ENCODE results near the gene KCNMA1.

DNA sequence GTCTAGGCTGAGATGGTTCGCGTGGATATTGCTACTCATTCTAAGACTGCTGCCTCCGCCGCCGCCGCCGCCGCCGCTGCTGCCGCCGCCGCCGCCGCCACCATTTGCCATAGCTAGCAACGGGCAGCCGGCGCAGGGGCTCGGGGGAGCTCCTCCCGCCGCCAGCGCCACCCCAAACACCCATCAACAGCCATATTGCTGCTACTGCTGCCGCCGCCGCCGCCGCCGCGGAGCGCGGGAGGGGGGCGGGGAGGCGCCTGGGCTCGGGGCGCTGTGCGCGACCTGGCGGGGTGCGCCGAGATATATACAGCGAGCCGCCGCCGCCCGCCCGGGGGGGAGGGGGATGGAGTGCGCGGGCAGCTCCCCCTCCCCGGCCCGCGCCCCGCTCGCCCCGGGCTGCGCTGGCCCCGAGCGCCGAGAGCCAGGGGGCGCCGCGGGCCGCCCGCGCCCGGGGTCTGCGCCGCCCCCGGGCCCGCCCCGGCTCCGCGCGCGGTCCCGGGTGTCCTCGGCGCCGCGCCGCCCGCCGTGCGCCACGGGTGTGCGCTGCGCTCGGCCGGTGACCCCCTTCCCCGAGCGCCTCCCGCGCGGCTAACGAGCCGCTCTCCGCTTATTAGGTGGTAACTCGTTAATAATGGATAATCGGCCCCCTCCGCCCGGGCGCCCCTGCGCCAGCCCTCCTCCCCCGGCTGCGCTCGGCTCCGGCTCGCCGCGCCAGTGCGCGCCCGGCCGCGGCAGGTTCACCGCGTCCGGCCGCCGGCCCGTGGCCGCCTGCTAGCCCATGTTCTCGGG is at the start of gene KCNMA1:
- TF ChIP-seq, protein P1, sequence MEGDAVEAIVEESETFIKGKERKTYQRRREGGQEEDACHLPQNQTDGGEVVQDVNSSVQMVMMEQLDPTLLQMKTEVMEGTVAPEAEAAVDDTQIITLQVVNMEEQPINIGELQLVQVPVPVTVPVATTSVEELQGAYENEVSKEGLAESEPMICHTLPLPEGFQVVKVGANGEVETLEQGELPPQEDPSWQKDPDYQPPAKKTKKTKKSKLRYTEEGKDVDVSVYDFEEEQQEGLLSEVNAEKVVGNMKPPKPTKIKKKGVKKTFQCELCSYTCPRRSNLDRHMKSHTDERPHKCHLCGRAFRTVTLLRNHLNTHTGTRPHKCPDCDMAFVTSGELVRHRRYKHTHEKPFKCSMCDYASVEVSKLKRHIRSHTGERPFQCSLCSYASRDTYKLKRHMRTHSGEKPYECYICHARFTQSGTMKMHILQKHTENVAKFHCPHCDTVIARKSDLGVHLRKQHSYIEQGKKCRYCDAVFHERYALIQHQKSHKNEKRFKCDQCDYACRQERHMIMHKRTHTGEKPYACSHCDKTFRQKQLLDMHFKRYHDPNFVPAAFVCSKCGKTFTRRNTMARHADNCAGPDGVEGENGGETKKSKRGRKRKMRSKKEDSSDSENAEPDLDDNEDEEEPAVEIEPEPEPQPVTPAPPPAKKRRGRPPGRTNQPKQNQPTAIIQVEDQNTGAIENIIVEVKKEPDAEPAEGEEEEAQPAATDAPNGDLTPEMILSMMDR (conservative IDR thresholded peaks at IDR 0.05) = no peak
- no peak for TF ChIP-seq EZH2 (IDR thresholded peaks at IDR 0.05; ENCODE audit: low read depth)

All from PC-9 (cell line).